H9 (cell line): ENCODE measurements around the gene EIF4E2. TPM values are rescaled to one million over a fixed set of nuclear protein-coding genes. Genes with fewer than 3 reads are reported as not detected.
A peak's percentile ranks its signal among the peaks of the same experiment; 100 is the strongest.

Source experiments
- DNase-seq: peaks from one replicate; pipeline ENCODE4 v3.0.0-alpha.2; 2017
- H2AFZ ChIP-seq: one replicate; pipeline ENCODE4 v1.6.1; 2013; ENCODE audit warnings: mild to moderate bottlenecking, low read length, control low read depth, moderate library complexity
- H2AK5ac ChIP-seq: 2 replicates; pipeline ENCODE4 v1.6.1; 2013; ENCODE audit warnings: low read length, control low read depth, mixed read lengths; ENCODE audit not compliant: insufficient read length
- H2BK120ac ChIP-seq: one replicate; pipeline ENCODE4 v1.6.1; 2013; ENCODE audit warnings: low read depth, mild to moderate bottlenecking, low read length, control low read depth, inconsistent platforms; ENCODE audit not compliant: poor library complexity, severe bottlenecking
- H2BK12ac ChIP-seq: 2 replicates; pipeline ENCODE4 v1.6.1; 2013; ENCODE audit warnings: low read length, control low read depth, mixed read lengths, low read depth; ENCODE audit not compliant: insufficient read length
- H2BK15ac ChIP-seq: 2 replicates; pipeline ENCODE4 v1.6.1; 2013; ENCODE audit warnings: low read depth, low read length, control low read depth
- H2BK20ac ChIP-seq: one replicate; pipeline ENCODE4 v1.6.1; 2013; ENCODE audit warnings: low read depth, mild to moderate bottlenecking, low read length, control low read depth, inconsistent platforms; ENCODE audit not compliant: poor library complexity, severe bottlenecking
- H2BK5ac ChIP-seq: 2 replicates; pipeline ENCODE4 v1.6.1; 2013; ENCODE audit warnings: low read length, control low read depth, mixed read lengths; ENCODE audit not compliant: insufficient read length
- H3K14ac ChIP-seq: 2 replicates; pipeline ENCODE4 v1.6.1; 2013; ENCODE audit warnings: low read length, control low read depth; ENCODE audit not compliant: insufficient read depth
- H3K18ac ChIP-seq: 2 replicates; pipeline ENCODE4 v1.6.1; 2013; ENCODE audit warnings: low read depth, mild to moderate bottlenecking, mixed read lengths, low read length, control low read depth; ENCODE audit not compliant: insufficient read length
- H3K23ac ChIP-seq: 2 replicates; pipeline ENCODE4 v1.6.1; 2013; ENCODE audit warnings: low read length, control low read depth, mixed read lengths, low read depth; ENCODE audit not compliant: insufficient read length
- H3K23me2 ChIP-seq: 2 replicates; pipeline ENCODE4 v1.6.1; 2013; ENCODE audit warnings: low read depth, mild to moderate bottlenecking, mixed read lengths, low read length, control low read depth; ENCODE audit not compliant: insufficient read length, poor library complexity, severe bottlenecking
- H3K27ac ChIP-seq: 2 replicates; pipeline ENCODE4 v1.5.1; 2013; ENCODE audit warnings: low read length, control low read depth, mixed read lengths, low read depth; ENCODE audit not compliant: insufficient read length
- H3K27me3 ChIP-seq: 2 replicates; pipeline ENCODE4 v1.6.1; 2013; ENCODE audit warnings: low read length, control low read depth, inconsistent platforms; ENCODE audit not compliant: insufficient read depth
- H3K4ac ChIP-seq: 2 replicates; pipeline ENCODE4 v1.6.1; 2013; ENCODE audit warnings: low read depth, mild to moderate bottlenecking, control low read depth, inconsistent platforms, low read length, moderate library complexity
- H3K4me1 ChIP-seq: 2 replicates; pipeline ENCODE4 v1.6.1; 2013; ENCODE audit warnings: low read length, control low read depth, inconsistent platforms; ENCODE audit not compliant: insufficient read depth
- H3K4me2 ChIP-seq: 2 replicates; pipeline ENCODE4 v1.6.1; 2013; ENCODE audit warnings: low read length, control low read depth, mixed read lengths; ENCODE audit not compliant: insufficient read length, insufficient read depth
- H3K56ac ChIP-seq: 2 replicates; pipeline ENCODE4 v1.6.1; 2013; ENCODE audit warnings: low read depth, mild to moderate bottlenecking, mixed read lengths, low read length, control low read depth; ENCODE audit not compliant: insufficient read length
- H3K79me1 ChIP-seq: 2 replicates; pipeline ENCODE4 v1.6.1; 2013; ENCODE audit warnings: low read depth, mild to moderate bottlenecking, moderate library complexity, low read length, control low read depth, inconsistent platforms; ENCODE audit not compliant: insufficient read depth, poor library complexity, severe bottlenecking
- H3K79me2 ChIP-seq: 2 replicates; pipeline ENCODE4 v1.6.1; 2013; ENCODE audit warnings: low read length, control low read depth, inconsistent platforms; ENCODE audit not compliant: insufficient read depth
- H3K9ac ChIP-seq: 2 replicates; pipeline ENCODE4 v1.6.1; 2013; ENCODE audit warnings: low read length, control low read depth, mixed read lengths; ENCODE audit not compliant: insufficient read length; ENCODE audit errors: extremely low read depth
- H3K9me3 ChIP-seq: one replicate; pipeline ENCODE4 v1.6.1; 2013; ENCODE audit warnings: low read depth, low read length, inconsistent platforms; ENCODE audit not compliant: control insufficient read depth
- H3T11ph ChIP-seq: one replicate; pipeline ENCODE4 v1.6.1; 2013; ENCODE audit warnings: mild to moderate bottlenecking, low read length, control low read depth, inconsistent platforms
- H4K20me1 ChIP-seq: one replicate; pipeline ENCODE4 v1.6.1; 2013; ENCODE audit not compliant: control insufficient read depth, insufficient read length, insufficient read depth
- H4K5ac ChIP-seq: 2 replicates; pipeline ENCODE4 v1.6.1; 2013; ENCODE audit warnings: low read depth, mild to moderate bottlenecking, mixed read lengths, low read length, control low read depth; ENCODE audit not compliant: insufficient read length
- H4K8ac ChIP-seq: replicated peaks from 2 replicates; pipeline ENCODE4 v1.6.1; 2013; ENCODE audit warnings: low read length, control low read depth, mixed read lengths, low read depth; ENCODE audit not compliant: insufficient read length
- H4K91ac ChIP-seq: 2 replicates; pipeline ENCODE4 v1.6.1; 2013; ENCODE audit warnings: low read depth, mild to moderate bottlenecking, moderate library complexity, mixed read lengths, low read length, control low read depth; ENCODE audit not compliant: insufficient read length
- H3K27ac Mint-ChIP-seq, 3 experiments: 2 replicates in 2 of 3; 3 replicates in 1 of 3; pipeline ENCODE4 v1.8.0; 2020 to 2021; ENCODE audit warnings: mixed read lengths in 3 of 3, mild to moderate bottlenecking in 1 of 3, moderate library complexity in 1 of 3
- H3K27me3 Mint-ChIP-seq: 2 replicates; pipeline ENCODE4 v1.8.0; 2021; ENCODE audit warnings: low read depth, mild to moderate bottlenecking, moderate library complexity, mixed read lengths
- H3K36me3 Mint-ChIP-seq, 3 experiments: 2 replicates in 2 of 3; 3 replicates in 1 of 3; pipeline ENCODE4 v1.8.0; 2020 to 2021; ENCODE audit warnings: low read depth in 3 of 3, mixed read lengths in 3 of 3; ENCODE audit not compliant: insufficient read depth in 1 of 3
- H3K4me1 Mint-ChIP-seq, 2 experiments: 2 replicates each; pipeline ENCODE4 v1.8.0; 2020; ENCODE audit warnings: mixed read lengths in 2 of 2
- H3K4me3 Mint-ChIP-seq, 2 experiments: 2 replicates in 1 of 2; 3 replicates in 1 of 2; pipeline ENCODE4 v1.8.0; 2020 to 2021; ENCODE audit warnings: mild to moderate bottlenecking in 2 of 2, mixed read lengths in 2 of 2, moderate library complexity in 1 of 2
- H3K9me3 Mint-ChIP-seq, 2 experiments: 2 replicates in 1 of 2; 3 replicates in 1 of 2; pipeline ENCODE4 v1.8.0; 2020; ENCODE audit warnings: mild to moderate bottlenecking in 2 of 2, mixed read lengths in 2 of 2, moderate library complexity in 1 of 2
- CTCF ChIP-seq: fragments of 200-600 bp; sonication (generic); conservative IDR thresholded peaks from 3 replicates; pipeline ENCODE4 v1.8.0; 2021; ENCODE audit warnings: antibody characterized with exemption, mild to moderate bottlenecking
- WGBS: extraction: QIAGEN DNeasy Blood & Tissue Kit; methylation state at CpG from one replicate; pipeline ENCODE4 v1.1.7; 2013; ENCODE audit warnings: missing lambda C conversion rate, low lambda C conversion rate, mixed read lengths; ENCODE audit not compliant: insufficient read length; ENCODE audit errors: extremely low coverage; 5-methylcytosine and 5-hydroxymethylcytosine counted together
- total RNA-seq: library from RNA; stranded (reverse); gene quantifications from 2 replicates; pipeline ENCODE4 v1.2.1, GENCODE V29; 2021

EIF4E2 gene
- total RNA-seq, 1 experiment from 2014 or later = 109 TPM

GRCh38 chr2:232530626-232531260 lies 19.7 kb upstream of the EIF4E2 start:
- no peak overlapping the region for H3K18ac ChIP-seq
- peak overlapping the region in 1 of 3 experiments; percentile 84; a peak in 1 of 7 replicates for H3K27ac Mint-ChIP-seq
- H3K36me3 Mint-ChIP-seq = no peaks in the 10 kb centered on the region
- DNase-seq = no peak
- no peaks in the 10 kb centered on the region for H4K20me1 ChIP-seq
- no peak overlapping the region for H2AK5ac ChIP-seq
- H3K4me3 Mint-ChIP-seq = peak overlapping the region in 1 of 2 experiments; percentile 50; a peak in 1 of 5 replicates
- H3K79me1 ChIP-seq = no peaks in the 10 kb centered on the region
- H3K9me3 Mint-ChIP-seq = no peaks in the 10 kb centered on the region
- TF ChIP-seq CTCF = no peak
- H3K23ac ChIP-seq = no peak overlapping the region
- H2BK20ac ChIP-seq = no peak overlapping the region
- no peak overlapping the region for H3K14ac ChIP-seq
- no peaks in the 10 kb centered on the region for H3K27me3 ChIP-seq
- H3T11ph ChIP-seq = no peak overlapping the region
- no peak overlapping the region for H3K56ac ChIP-seq
- no peaks in the 10 kb centered on the region for H3K79me2 ChIP-seq
- no peak overlapping the region for H3K4me2 ChIP-seq
- peaks cover 46% of the 10 kb centered on the region for H3K27me3 Mint-ChIP-seq
- H4K91ac ChIP-seq = no peak overlapping the region
- H2BK12ac ChIP-seq = no peak overlapping the region
- no peak overlapping the region for H2AFZ ChIP-seq
- H2BK120ac ChIP-seq = no peak overlapping the region
- H3K23me2 ChIP-seq = no peaks in the 10 kb centered on the region
- H3K4me1 Mint-ChIP-seq = peaks cover 13 to 27% of the 10 kb centered on the region in 2 experiments
- H2BK5ac ChIP-seq = no peak overlapping the region
- H2BK15ac ChIP-seq = no peak overlapping the region
- H3K9me3 ChIP-seq = no peaks in the 10 kb centered on the region
- H3K9ac ChIP-seq = no peak overlapping the region
- no peaks in the 10 kb centered on the region for H3K4me1 ChIP-seq
- H4K5ac ChIP-seq = no peak overlapping the region
- H3K4ac ChIP-seq = no peak overlapping the region
- no peak overlapping the region for H3K27ac ChIP-seq
- no CpG with 5 or more reads among the region's 9 CpGs for WGBS
- H4K8ac ChIP-seq = no peak overlapping the region
